ENCODE results near the gene MYOM1.
A peak's percentile ranks its signal among the peaks of the same experiment; 100 is the strongest.
"Not testable (repeated sequence)": the region's sequence is repeated elsewhere in the genome, so short reads cannot be mapped to it uniquely, and the experiment has no call there.

The MYOM1 gene

GRCh38 chr18:3221496-3221895, 1.7 kb upstream of the MYOM1 start:
- H3K4me3 ChIP-seq (ENCODE audit: low read length): no peak overlapping the region
- peaks cover 24% of the 10 kb centered on the region for H3K4me1 ChIP-seq (ENCODE audit: insufficient read depth, low read length)
- no peaks in the 10 kb centered on the region for H3K27me3 ChIP-seq (ENCODE audit: insufficient read depth, low read length)
- H3K36me3 ChIP-seq (ENCODE audit: insufficient read depth, low read length): no peaks in the 10 kb centered on the region
- no peak overlapping the region for H2AFZ ChIP-seq (ENCODE audit: low read depth, low read length)
- no peaks in the 10 kb centered on the region for H3K9me3 ChIP-seq (ENCODE audit: low read length)

GRCh38 chr18:3220868-3221267, 1.1 kb upstream of the MYOM1 start:
- H3K4me1 ChIP-seq (ENCODE audit: insufficient read depth, low read length): peaks cover 24% of the 10 kb centered on the region
- not testable (repeated sequence) for H3K27me3 ChIP-seq (ENCODE audit: insufficient read depth, low read length); H3K36me3 ChIP-seq (ENCODE audit: insufficient read depth, low read length); H3K4me3 ChIP-seq (ENCODE audit: low read length); H3K9me3 ChIP-seq (ENCODE audit: low read length); H2AFZ ChIP-seq (ENCODE audit: low read depth, low read length)

DNA sequence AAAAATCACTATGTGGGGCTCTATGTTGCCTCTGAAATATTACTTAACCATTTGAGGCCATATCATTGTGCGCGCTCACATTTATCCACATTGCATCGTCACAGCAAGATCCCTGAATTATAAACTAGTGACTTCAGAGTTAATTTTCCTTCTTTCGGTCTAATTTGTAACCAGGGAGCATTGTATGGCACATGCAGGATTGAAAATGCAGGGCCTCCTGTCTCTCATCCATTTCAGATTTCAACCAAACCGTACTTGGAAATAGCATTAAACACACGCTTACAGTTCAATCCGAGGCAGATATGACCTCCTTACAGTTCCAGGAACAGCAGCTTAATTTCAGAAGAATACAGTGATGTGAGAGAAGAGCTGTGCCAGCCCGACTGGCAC, 532 bp downstream of the MYOM1 start:
- H3K4me1 ChIP-seq (ENCODE audit: insufficient read depth, low read length): peaks cover 20% of the 10 kb centered on the region
- H2AFZ ChIP-seq (ENCODE audit: low read depth, low read length): peak overlapping the region; percentile 63
- H3K4me3 ChIP-seq (ENCODE audit: low read length): no peak overlapping the region
- H3K36me3 ChIP-seq (ENCODE audit: insufficient read depth, low read length): no peaks in the 10 kb centered on the region
- no peaks in the 10 kb centered on the region for H3K9me3 ChIP-seq (ENCODE audit: low read length)
- H3K27me3 ChIP-seq (ENCODE audit: insufficient read depth, low read length): no peaks in the 10 kb centered on the region

GRCh38 chr18:3218819-3219218, 949 bp downstream of the MYOM1 start:
- H3K9me3 ChIP-seq (ENCODE audit: low read length): no peaks in the 10 kb centered on the region
- no peak overlapping the region for H3K4me3 ChIP-seq (ENCODE audit: low read length)
- peak overlapping the region; percentile 63 for H2AFZ ChIP-seq (ENCODE audit: low read depth, low read length)
- no peaks in the 10 kb centered on the region for H3K36me3 ChIP-seq (ENCODE audit: insufficient read depth, low read length)
- H3K27me3 ChIP-seq (ENCODE audit: insufficient read depth, low read length): no peaks in the 10 kb centered on the region
- peaks cover 20% of the 10 kb centered on the region for H3K4me1 ChIP-seq (ENCODE audit: insufficient read depth, low read length)

GRCh38 chr18:3217948-3218647, 1.7 kb downstream of the MYOM1 start:
- Histone ChIP-seq H3K4me3 (ENCODE audit: low read length) (no peak overlapping the region), H2AFZ (ENCODE audit: low read depth, low read length) (no peak overlapping the region), H3K4me1 (ENCODE audit: insufficient read depth, low read length) (peaks cover 20% of the 10 kb centered on the region), H3K27me3 (ENCODE audit: insufficient read depth, low read length) (no peaks in the 10 kb centered on the region), H3K9me3 (ENCODE audit: low read length) (no peaks in the 10 kb centered on the region), H3K36me3 (ENCODE audit: insufficient read depth, low read length) (no peaks in the 10 kb centered on the region)

GRCh38 chr18:3216987-3217386, 2.8 kb downstream of the MYOM1 start:
- Histone ChIP-seq H3K27me3 (ENCODE audit: insufficient read depth, low read length) (no peaks in the 10 kb centered on the region), H2AFZ (ENCODE audit: low read depth, low read length) (no peak overlapping the region), H3K9me3 (ENCODE audit: low read length) (no peaks in the 10 kb centered on the region), H3K4me1 (ENCODE audit: insufficient read depth, low read length) (peaks cover 21% of the 10 kb centered on the region), H3K36me3 (ENCODE audit: insufficient read depth, low read length) (no peaks in the 10 kb centered on the region), H3K4me3 (ENCODE audit: low read length) (no peak overlapping the region)

- Histone ChIP-seq H3K4me3 (ENCODE audit: low read length) (no peak overlapping the region), H3K4me1 (ENCODE audit: insufficient read depth, low read length) (peaks cover 32% of the 10 kb centered on the region)
Measured at GRCh38 chr18:3214855-3215637, 4.7 kb downstream of the MYOM1 start.

GRCh38 chr18:3213300-3214059, 6.3 kb downstream of the MYOM1 start:
- Histone ChIP-seq H3K9me3 (ENCODE audit: low read length) (no peaks in the 10 kb centered on the region), H3K4me1 (ENCODE audit: insufficient read depth, low read length) (peaks cover 20% of the 10 kb centered on the region), H3K27me3 (ENCODE audit: insufficient read depth, low read length) (no peaks in the 10 kb centered on the region), H3K36me3 (ENCODE audit: insufficient read depth, low read length) (no peaks in the 10 kb centered on the region), H3K4me3 (ENCODE audit: low read length) (no peak overlapping the region), H2AFZ (ENCODE audit: low read depth, low read length) (no peak overlapping the region)

More at GRCh38 chr18:3214855-3215637, 4.7 kb downstream of the MYOM1 start:
- Histone ChIP-seq H3K9me3 (ENCODE audit: low read length) (no peaks in the 10 kb centered on the region), H3K36me3 (ENCODE audit: insufficient read depth, low read length) (no peaks in the 10 kb centered on the region), H2AFZ (ENCODE audit: low read depth, low read length) (no peak overlapping the region), H3K27me3 (ENCODE audit: insufficient read depth, low read length) (no peaks in the 10 kb centered on the region)

DNA sequence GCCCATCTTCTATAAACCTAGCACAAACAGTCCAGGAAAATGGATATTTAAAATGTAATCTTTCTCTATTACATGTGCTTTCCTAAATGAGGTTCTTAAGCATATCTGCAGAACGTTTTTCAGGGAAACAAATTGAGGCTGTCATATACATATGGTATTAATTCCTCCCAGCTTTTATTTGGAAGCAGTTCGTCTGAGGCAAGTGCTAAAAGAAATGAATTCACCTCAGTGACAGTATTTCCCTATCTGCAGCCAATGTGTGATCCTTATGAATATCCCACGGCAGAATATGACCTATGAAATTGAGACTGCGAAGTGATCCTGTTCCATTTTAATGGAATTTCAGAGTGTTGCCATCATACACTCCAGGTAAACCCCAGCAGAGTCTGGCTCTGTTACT, 7.1 kb downstream of the MYOM1 start:
- no peaks in the 10 kb centered on the region for H3K36me3 ChIP-seq (ENCODE audit: insufficient read depth, low read length)
- no peak overlapping the region for H3K4me3 ChIP-seq (ENCODE audit: low read length)
- H3K4me1 ChIP-seq (ENCODE audit: insufficient read depth, low read length): peaks cover 12% of the 10 kb centered on the region
- H3K27me3 ChIP-seq (ENCODE audit: insufficient read depth, low read length): no peaks in the 10 kb centered on the region
- no peaks in the 10 kb centered on the region for H3K9me3 ChIP-seq (ENCODE audit: low read length)
- no peak overlapping the region for H2AFZ ChIP-seq (ENCODE audit: low read depth, low read length)

GRCh38 chr18:3211236-3211992, 8.4 kb downstream of the MYOM1 start:
- Histone ChIP-seq H3K9me3 (ENCODE audit: low read length) (no peaks in the 10 kb centered on the region), H2AFZ (ENCODE audit: low read depth, low read length) (peak overlapping the region; percentile 59), H3K36me3 (ENCODE audit: insufficient read depth, low read length) (no peaks in the 10 kb centered on the region), H3K4me3 (ENCODE audit: low read length) (no peak overlapping the region), H3K4me1 (ENCODE audit: insufficient read depth, low read length) (peaks cover 12% of the 10 kb centered on the region), H3K27me3 (ENCODE audit: insufficient read depth, low read length) (no peaks in the 10 kb centered on the region)

DNA sequence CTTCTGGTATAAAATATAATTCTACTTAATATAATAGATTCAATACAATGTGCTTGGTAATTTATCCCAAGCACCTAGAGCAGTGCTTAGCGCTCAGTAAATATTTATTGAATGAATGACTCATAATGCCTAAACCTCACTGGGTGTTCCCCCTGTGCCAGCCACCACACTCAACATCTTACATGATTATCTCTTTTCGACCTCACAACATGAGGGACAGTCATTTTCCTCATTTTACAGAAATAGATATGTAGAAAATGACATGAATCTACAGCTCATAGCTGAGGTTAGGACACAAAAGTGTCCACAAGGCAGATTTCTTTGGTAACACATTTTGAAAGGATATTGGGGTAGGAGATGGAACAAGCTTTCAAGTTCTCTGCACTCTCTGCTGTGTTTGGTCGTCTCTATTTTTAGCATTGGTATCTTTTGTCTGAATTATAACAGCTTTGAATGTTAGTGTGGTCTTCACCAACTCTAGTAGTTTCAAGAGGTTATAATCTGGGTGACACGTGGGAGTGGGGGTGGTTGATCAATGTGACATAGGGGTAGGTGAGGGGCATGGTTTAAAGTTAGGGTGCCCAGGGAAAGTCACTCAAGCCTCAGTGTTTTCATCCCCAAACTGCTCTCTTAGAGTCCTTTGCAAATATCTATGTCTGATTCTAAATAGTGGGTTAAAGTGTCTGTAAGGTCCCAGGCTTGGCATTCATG, 9.8 kb downstream of the MYOM1 start:
- Histone ChIP-seq H3K9me3 (ENCODE audit: low read length) (no peaks in the 10 kb centered on the region), H3K4me1 (ENCODE audit: insufficient read depth, low read length) (peaks cover 12% of the 10 kb centered on the region)

GRCh38 chr18:3207565-3207964, 12.2 kb downstream of the MYOM1 start:
- H3K4me3 ChIP-seq (ENCODE audit: low read length): no peak overlapping the region

More for the DNA sequence above, 9.8 kb downstream of the MYOM1 start:
- no peaks in the 10 kb centered on the region for H3K36me3 ChIP-seq (ENCODE audit: insufficient read depth, low read length)
- no peak overlapping the region for H2AFZ ChIP-seq (ENCODE audit: low read depth, low read length)
- H3K4me3 ChIP-seq (ENCODE audit: low read length): no peak overlapping the region
- H3K27me3 ChIP-seq (ENCODE audit: insufficient read depth, low read length): no peaks in the 10 kb centered on the region

More at GRCh38 chr18:3207565-3207964, 12.2 kb downstream of the MYOM1 start:
- Histone ChIP-seq H3K27me3 (ENCODE audit: insufficient read depth, low read length) (no peaks in the 10 kb centered on the region), H2AFZ (ENCODE audit: low read depth, low read length) (no peak overlapping the region), H3K9me3 (ENCODE audit: low read length) (no peaks in the 10 kb centered on the region), H3K36me3 (ENCODE audit: insufficient read depth, low read length) (no peaks in the 10 kb centered on the region), H3K4me1 (ENCODE audit: insufficient read depth, low read length) (peaks cover 12% of the 10 kb centered on the region)

Measured in neuron (in vitro differentiated cells).